Tibial artery (tissue), 4 donors: ENCODE measurements around the gene LDLR.
"Not testable (repeated sequence)": the region's sequence is repeated elsewhere in the genome, so short reads cannot be mapped to it uniquely, and the experiment has no call there.

Source experiments
- DNase-seq, 2 donors: peaks; one replicate each; pipeline ENCODE4 v3.0.0-alpha.2; 2019
- H3K27ac ChIP-seq, 2 donors: fragments of 200-600 bp; sonication (generic) in 1 of 2; 1 replicate in 1 of 2; 2 replicates in 1 of 2; pipeline ENCODE4 v1.5.1; 2018 to 2019; ENCODE audit warnings: mild to moderate bottlenecking in 1 of 2
- H3K27me3 ChIP-seq, 2 donors: fragments of 200-600 bp; sonication (generic) in 1 of 2; one replicate each; pipeline versions ENCODE4 v1.5.1 to v1.6.0; 2016 to 2019
- H3K36me3 ChIP-seq, 3 donors: fragments of 200-600 bp; sonication (generic) in 2 of 3; one replicate each; pipeline ENCODE4 v1.5.1; 2016 to 2019; ENCODE audit warnings: mild to moderate bottlenecking in 2 of 3
- H3K4me1 ChIP-seq, 4 donors: fragments of 200-600 bp; sonication (generic) in 2 of 4; 1 replicate in 3 of 4; 2 replicates in 1 of 4; pipeline ENCODE4 v1.5.1; 2016 to 2019
- H3K4me3 ChIP-seq, 2 donors: fragments of 200-600 bp; sonication (generic) in 1 of 2; 1 replicate in 1 of 2; 2 replicates in 1 of 2; pipeline ENCODE4 v1.5.1; 2018 to 2019; ENCODE audit warnings: mild to moderate bottlenecking in 2 of 2
- H3K9me3 ChIP-seq, 3 donors: fragments of 200-600 bp; sonication (generic) in 1 of 3; one replicate each; pipeline ENCODE4 v1.5.1; 2016 to 2019
- CTCF ChIP-seq, 2 experiments: fragments of 200-600 bp in 1 of 2; fragments of 450-650 bp in 1 of 2; IDR thresholded peaks; one replicate each; pipeline ENCODE4 v1.5.1; 2017 to 2019; ENCODE audit warnings: antibody characterized with exemption in 2 of 2, mild to moderate bottlenecking in 1 of 2, moderate library complexity in 1 of 2
- intact Hi-C: fragments of 100-400 bp; cut with DNase I; formaldehyde crosslinking; loops from one replicate; pipeline ENCODE4 v1.15.0; 2023; ENCODE audit warnings: low total_unique reads

Gene LDLR

DNA sequence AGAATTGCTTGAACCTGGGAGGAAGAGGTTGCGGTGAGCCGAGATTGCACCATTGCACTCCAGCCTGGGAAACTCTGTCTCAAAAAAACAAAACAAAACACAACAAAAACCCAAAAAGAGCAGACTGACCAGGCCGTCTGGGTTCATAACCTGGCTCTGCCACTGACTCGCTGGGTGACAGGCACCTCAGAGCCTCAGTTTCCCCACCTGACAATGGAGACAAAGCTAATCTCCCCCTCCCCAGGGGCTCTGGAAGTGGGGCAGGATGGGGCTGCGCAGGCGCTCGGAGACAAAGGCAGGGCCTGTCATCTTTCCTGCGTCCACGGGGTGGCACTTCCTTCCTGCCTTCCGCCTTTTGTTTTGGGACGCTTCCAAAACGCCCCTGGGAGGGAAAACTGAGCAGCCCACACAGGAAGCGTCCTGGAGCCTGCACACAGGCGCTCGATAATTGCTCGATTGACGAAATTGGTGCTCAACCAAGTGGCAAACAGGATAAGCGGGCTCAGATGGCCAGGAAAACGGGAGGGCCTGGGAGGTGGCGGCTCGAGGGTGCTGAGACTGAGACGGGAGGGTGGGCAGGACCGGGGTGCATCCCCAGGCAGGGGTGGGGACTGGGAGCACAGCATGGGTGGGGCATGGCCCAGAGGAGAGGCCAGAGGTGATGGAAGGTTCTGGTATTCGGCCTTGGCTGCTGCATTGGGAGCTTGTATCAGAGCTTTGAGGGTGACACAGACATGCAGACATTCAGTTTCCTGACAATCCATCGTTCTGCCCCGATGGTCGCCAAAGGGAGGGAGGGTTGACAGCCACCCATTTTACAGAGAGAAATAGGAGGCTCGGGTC is 48.5 kb downstream of the LDLR start:
- DNase-seq, result peak; percentile 87 to 93
- Histone ChIP-seq H3K4me3 (peak overlapping the region; percentile 21 to 45), H3K9me3 (no peaks in the 10 kb centered on the region), H3K27me3 (no peaks in the 10 kb centered on the region), H3K4me1 (peaks cover 19 to 51% (median 42%) of the 10 kb centered on the region in 4 donors), H3K36me3 (peaks cover 0 to 6% (median 5%) of the 10 kb centered on the region in 3 donors), H3K27ac (peak overlapping the region; percentile 91 to 92)
- TF ChIP-seq CTCF (IDR thresholded peaks at IDR 0.05), result peak; percentile 86 to 94
- intact Hi-C loops, result loop anchor here (2.0 kb wide), 1 partner anchor 67 kb away; no protein-coding TSS in a partner anchor

DNA sequence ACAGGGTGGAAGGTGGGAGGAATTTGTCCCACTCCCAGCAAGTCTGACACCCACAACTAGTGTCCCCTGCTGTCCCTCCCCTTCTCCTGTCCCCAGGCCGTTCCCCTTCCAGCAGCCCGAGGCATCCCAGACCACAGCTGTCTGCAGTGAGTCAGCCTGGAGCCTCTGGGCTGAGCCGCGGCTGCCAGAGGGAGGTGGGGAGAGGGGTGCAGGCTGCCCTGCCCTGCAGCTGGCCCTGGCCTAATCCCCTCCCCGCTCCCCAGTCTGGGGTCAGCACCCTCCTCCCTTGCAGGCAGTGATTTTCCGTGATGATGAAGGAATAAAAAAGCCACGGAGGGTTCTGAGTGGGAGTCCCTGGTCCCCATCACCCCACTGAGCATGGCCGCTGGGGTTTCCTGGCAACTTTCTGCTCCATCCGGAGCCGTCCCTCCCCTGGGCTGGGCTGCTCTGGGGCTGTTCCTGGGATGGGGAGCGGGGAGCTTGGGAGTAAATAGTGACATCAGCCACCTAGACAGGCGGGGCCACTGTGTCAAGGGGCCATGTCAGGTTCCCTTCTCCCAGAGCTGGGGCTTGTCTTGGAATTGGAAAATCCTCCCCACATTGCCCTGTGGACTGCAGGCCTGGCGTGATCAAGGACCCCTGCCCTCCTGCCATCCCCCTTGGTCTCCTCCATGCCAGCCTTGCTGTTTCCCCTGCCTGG is 49.5 kb downstream of the LDLR start:
- no peak for TF ChIP-seq CTCF (IDR thresholded peaks at IDR 0.05)
- H3K4me1 ChIP-seq, result peaks cover 21 to 61% (median 52%) of the 10 kb centered on the region in 4 donors
- DNase-seq, result peak; percentile 84 to 90

GRCh38 chr19:11140023-11140538 is 50.8 kb downstream of the LDLR start:
- H3K4me1 ChIP-seq, result peaks cover 21 to 65% (median 56%) of the 10 kb centered on the region in 4 donors
- H3K36me3 ChIP-seq, H3K4me3 ChIP-seq, H3K27me3 ChIP-seq, DNase-seq, H3K9me3 ChIP-seq, intact Hi-C loops: not testable (repeated sequence)
- H3K27ac ChIP-seq, result peak overlapping the region; percentile 91 to 92

More for the DNA sequence above, 49.5 kb downstream of the LDLR start:
- intact Hi-C loops, result no loop called here
- Histone ChIP-seq H3K27me3 (no peaks in the 10 kb centered on the region), H3K9me3 (no peaks in the 10 kb centered on the region), H3K27ac (peak overlapping the region; percentile 91 to 92), H3K36me3 (no peaks in the 10 kb centered on the region), H3K4me3 (peak overlapping the region; percentile 21 to 45)

DNA sequence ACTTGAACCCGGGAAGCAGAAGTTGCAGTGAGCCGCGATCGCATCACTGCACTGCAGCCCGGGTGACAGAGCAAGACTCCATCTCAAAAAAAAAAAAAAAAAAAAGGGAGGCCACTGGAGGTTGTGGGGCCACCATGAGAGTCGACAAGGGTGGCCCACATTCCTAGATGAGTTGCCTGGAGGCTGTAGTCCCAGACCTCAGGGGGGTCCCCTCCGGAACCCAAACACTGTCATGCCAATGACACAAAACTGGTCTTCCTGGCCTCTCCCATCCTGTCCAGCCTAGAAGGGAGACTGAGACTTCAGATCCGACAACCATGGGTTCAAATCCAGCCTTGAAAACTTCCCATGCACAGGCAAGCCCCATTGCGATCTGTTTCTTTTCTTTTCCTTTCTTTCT is 51.6 kb downstream of the LDLR start:
- Histone ChIP-seq H3K9me3 (no peaks in the 10 kb centered on the region), H3K4me1 (peaks cover 21 to 65% (median 56%) of the 10 kb centered on the region in 4 donors), H3K4me3 (no peak overlapping the region), H3K36me3 (no peaks in the 10 kb centered on the region), H3K27me3 (no peaks in the 10 kb centered on the region), H3K27ac (peak overlapping the region; percentile 91 to 92)
- TF ChIP-seq CTCF (IDR thresholded peaks at IDR 0.05), result no peak
- intact Hi-C loops, result no loop called here
- DNase-seq, result no peak

GRCh38 chr19:11141937-11142527 is 52.8 kb downstream of the LDLR start:
- H3K27ac ChIP-seq, result peak overlapping the region; percentile 91 to 92
- DNase-seq, result no peak
- no peaks in the 10 kb centered on the region for H3K36me3 ChIP-seq
- no peak for TF ChIP-seq CTCF (IDR thresholded peaks at IDR 0.05)
- H3K4me1 ChIP-seq, result peaks cover 21 to 65% (median 56%) of the 10 kb centered on the region in 4 donors
- no peaks in the 10 kb centered on the region for H3K27me3 ChIP-seq
- intact Hi-C loops, result loop anchor here (2.0 kb wide), 2 partner anchors 23 to 55 kb away; partner anchors contain the start of gene KANK2
- no peaks in the 10 kb centered on the region for H3K9me3 ChIP-seq
- H3K4me3 ChIP-seq, result no peak overlapping the region
